Stimulated activated effector memory CD8-positive, alpha-beta T cell treated with anti-CD3 and anti-CD28 coated beads, Interleukin-12 subunit alpha, Interleukin-12 subunit beta, amount 100 ng/mL, for 72 hours (primary cell): ENCODE data around the gene RYR1.
A peak's percentile ranks its signal among the peaks of the same experiment; 100 is the strongest.
"Not testable (repeated sequence)": the region's sequence is repeated elsewhere in the genome, so short reads cannot be mapped to it uniquely, and the experiment has no call there.

ENCODE experiments used
- ATAC-seq: fragments of 150-1000 bp; cut with Tn5 transposase; 2 replicates; pipeline ENCODE4 v1.10.0; 2021
- DNase-seq, 2 donors: peaks; one replicate each; pipeline ENCODE4 v3.0.0; 2021 to 2022; ENCODE audit warnings: low spot score in 2 of 2
- H3K27ac Mint-ChIP-seq: one replicate; pipeline ENCODE4 v1.8.0; 2022; ENCODE audit warnings: mild to moderate bottlenecking, mixed read lengths
- H3K36me3 Mint-ChIP-seq: one replicate; pipeline ENCODE4 v1.8.0; 2022; ENCODE audit warnings: mild to moderate bottlenecking, mixed read lengths
- H3K4me1 Mint-ChIP-seq: one replicate; pipeline ENCODE4 v1.8.0; 2022; ENCODE audit warnings: mixed read lengths
- H3K4me3 Mint-ChIP-seq: one replicate; pipeline ENCODE4 v1.8.0; 2022; ENCODE audit warnings: mild to moderate bottlenecking, mixed read lengths
- H3K9me3 Mint-ChIP-seq: one replicate; pipeline ENCODE4 v1.8.0; 2022; ENCODE audit warnings: mixed read lengths

The RYR1 gene

GRCh38 chr19:38412491-38412890 is 21.0 kb upstream of the RYR1 start:
- no peaks in the 10 kb centered on the region for H3K9me3 Mint-ChIP-seq
- no peak for ATAC-seq

GRCh38 chr19:38412961-38413360 is 20.5 kb upstream of the RYR1 start:
- ATAC-seq (no peak), DNase-seq (no peak)
- Mint-ChIP-seq H3K9me3 (no peaks in the 10 kb centered on the region), H3K4me3 (no peak overlapping the region), H3K27ac (no peak overlapping the region), H3K4me1 (peaks cover 20% of the 10 kb centered on the region), H3K36me3 (peaks cover 89% of the 10 kb centered on the region)

More at GRCh38 chr19:38412491-38412890, 21.0 kb upstream of the RYR1 start:
- Mint-ChIP-seq H3K4me3 (no peak overlapping the region), H3K36me3 (peaks cover 89% of the 10 kb centered on the region), H3K27ac (no peak overlapping the region), H3K4me1 (peaks cover 16% of the 10 kb centered on the region)
- DNase-seq: no peak

- Mint-ChIP-seq H3K36me3 (peaks cover 87% of the 10 kb centered on the region), H3K4me1 (peaks cover 25% of the 10 kb centered on the region), H3K4me3 (no peak overlapping the region), H3K27ac (no peak overlapping the region), H3K9me3 (no peaks in the 10 kb centered on the region)
- DNase-seq (no peak), ATAC-seq (no peak)
Observed at GRCh38 chr19:38413416-38413815, 20.1 kb upstream of the RYR1 start.

GRCh38 chr19:38417146-38417543 is 16.3 kb upstream of the RYR1 start:
- Mint-ChIP-seq H3K27ac (peak overlapping the region; percentile 73), H3K9me3 (no peaks in the 10 kb centered on the region), H3K36me3 (peaks cover 76% of the 10 kb centered on the region), H3K4me1 (peaks cover 34% of the 10 kb centered on the region), H3K4me3 (peak overlapping the region; percentile 77)
- DNase-seq (no peak), ATAC-seq (no peak)

GRCh38 chr19:38417544-38418506 is 15.7 kb upstream of the RYR1 start:
- peak; percentile 81 for ATAC-seq
- H3K36me3 Mint-ChIP-seq: peaks cover 69% of the 10 kb centered on the region
- no peaks in the 10 kb centered on the region for H3K9me3 Mint-ChIP-seq
- peak; percentile 38 to 70 for DNase-seq
- peaks cover 34% of the 10 kb centered on the region for H3K4me1 Mint-ChIP-seq
- peak overlapping the region; percentile 77 for H3K4me3 Mint-ChIP-seq
- H3K27ac Mint-ChIP-seq: peak overlapping the region; percentile 73

GRCh38 chr19:38420935-38421334 is 12.6 kb upstream of the RYR1 start:
- Mint-ChIP-seq H3K36me3 (peaks cover 46% of the 10 kb centered on the region), H3K27ac (no peak overlapping the region), H3K4me1 (peaks cover 34% of the 10 kb centered on the region), H3K9me3 (no peaks in the 10 kb centered on the region), H3K4me3 (no peak overlapping the region)
- DNase-seq: no peak
- ATAC-seq: no peak

GRCh38 chr19:38421856-38422255 is 11.6 kb upstream of the RYR1 start:
- no peak for DNase-seq
- Mint-ChIP-seq H3K9me3 (no peaks in the 10 kb centered on the region), H3K36me3 (peaks cover 45% of the 10 kb centered on the region), H3K4me1 (peaks cover 37% of the 10 kb centered on the region), H3K4me3 (no peak overlapping the region), H3K27ac (no peak overlapping the region)
- no peak for ATAC-seq

- ATAC-seq (no peak), DNase-seq (no peak)
- no peak overlapping the region for H3K27ac Mint-ChIP-seq
- peaks cover 39% of the 10 kb centered on the region for H3K36me3 Mint-ChIP-seq
- no peak overlapping the region for H3K4me3 Mint-ChIP-seq
- no peaks in the 10 kb centered on the region for H3K9me3 Mint-ChIP-seq
- H3K4me1 Mint-ChIP-seq: peaks cover 33% of the 10 kb centered on the region
Observed at GRCh38 chr19:38422438-38422837, 11.1 kb upstream of the RYR1 start.

- H3K9me3 Mint-ChIP-seq: no peaks in the 10 kb centered on the region
- DNase-seq (no peak), ATAC-seq (no peak)
- H3K27ac Mint-ChIP-seq: no peak overlapping the region
- H3K4me1 Mint-ChIP-seq: peaks cover 30% of the 10 kb centered on the region
- peaks cover 41% of the 10 kb centered on the region for H3K36me3 Mint-ChIP-seq
- H3K4me3 Mint-ChIP-seq: peak overlapping the region; percentile 77
Observed at GRCh38 chr19:38424272-38424671, 9.2 kb upstream of the RYR1 start.

GRCh38 chr19:38425222-38425809 is 8.2 kb upstream of the RYR1 start:
- Mint-ChIP-seq H3K4me3 (peak overlapping the region; percentile 77), H3K4me1 (peaks cover 29% of the 10 kb centered on the region), H3K36me3 (peaks cover 36% of the 10 kb centered on the region), H3K27ac (peak overlapping the region; percentile 98), H3K9me3 (no peaks in the 10 kb centered on the region)
- ATAC-seq (no peak), DNase-seq (no peak)

- ATAC-seq (peak; percentile 6), DNase-seq (no peak)
- peak within 1 kb of the TSS; percentile 98 for H3K27ac Mint-ChIP-seq
- peak within 1 kb of the TSS; percentile 77 for H3K4me3 Mint-ChIP-seq
- no peaks in the 10 kb centered on the region for H3K9me3 Mint-ChIP-seq
- peaks cover 29% of the 10 kb centered on the region for H3K4me1 Mint-ChIP-seq
- H3K36me3 Mint-ChIP-seq: peaks cover 30% of the 10 kb centered on the region
Observed at GRCh38 chr19:38425810-38426466, 7.6 kb upstream of the RYR1 start, which contains the start of gene RASGRP4. RASGRP4 (minus strand) TSS chr19:38426219; CDS start chr19:38426091, 128 bp downstream.

GRCh38 chr19:38427035-38427677 is 6.3 kb upstream of the RYR1 start:
- DNase-seq: peak in 1 of 2 donors; percentile 65
- H3K36me3 Mint-ChIP-seq: peaks cover 18% of the 10 kb centered on the region
- H3K27ac Mint-ChIP-seq: peak overlapping the region; percentile 98
- not testable (repeated sequence) for H3K9me3 Mint-ChIP-seq
- peak; percentile 93 for ATAC-seq
- H3K4me3 Mint-ChIP-seq: peak overlapping the region; percentile 77
- peaks cover 29% of the 10 kb centered on the region for H3K4me1 Mint-ChIP-seq

- peaks cover 40% of the 10 kb centered on the region for H3K4me1 Mint-ChIP-seq
- DNase-seq (peak in 1 of 2 donors; percentile 53), ATAC-seq (peak; percentile 65)
- no peaks in the 10 kb centered on the region for H3K9me3 Mint-ChIP-seq
- peaks cover 18% of the 10 kb centered on the region for H3K36me3 Mint-ChIP-seq
- peak overlapping the region; percentile 77 for H3K4me3 Mint-ChIP-seq
- peak overlapping the region; percentile 98 for H3K27ac Mint-ChIP-seq
Observed at GRCh38 chr19:38429055-38429810, 4.3 kb upstream of the RYR1 start.

GRCh38 chr19:38429811-38430156 is 3.7 kb upstream of the RYR1 start:
- Mint-ChIP-seq H3K36me3 (peaks cover 18% of the 10 kb centered on the region), H3K9me3 (no peaks in the 10 kb centered on the region), H3K4me1 (peaks cover 44% of the 10 kb centered on the region), H3K27ac (peak overlapping the region; percentile 98), H3K4me3 (peak overlapping the region; percentile 77)
- no peak for ATAC-seq
- no peak for DNase-seq
